Measurements from ENCODE around the gene GPC6.

GPC6 gene

DNA sequence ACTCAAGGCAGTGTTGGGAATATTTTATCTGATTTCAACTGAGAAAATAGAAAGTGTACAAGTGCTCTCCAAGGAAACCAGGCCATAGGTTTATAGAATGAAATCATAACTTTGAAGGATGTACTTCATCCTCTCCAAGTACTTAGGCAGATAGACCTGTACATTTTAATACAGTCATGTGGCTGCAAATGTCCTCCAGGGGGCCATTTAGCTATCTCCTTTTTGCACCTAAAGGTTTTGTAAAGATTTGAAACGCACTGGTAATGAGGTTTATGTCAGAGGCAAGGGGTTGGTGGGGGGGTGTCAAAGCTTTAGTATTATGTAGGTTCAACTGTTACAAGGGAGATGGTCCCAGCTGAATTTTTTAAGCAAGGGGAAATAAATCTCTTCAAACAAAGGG is 888.4 kb downstream of the GPC6 start:
- no peak for DNase-seq (ENCODE audit: low read depth)

DNA sequence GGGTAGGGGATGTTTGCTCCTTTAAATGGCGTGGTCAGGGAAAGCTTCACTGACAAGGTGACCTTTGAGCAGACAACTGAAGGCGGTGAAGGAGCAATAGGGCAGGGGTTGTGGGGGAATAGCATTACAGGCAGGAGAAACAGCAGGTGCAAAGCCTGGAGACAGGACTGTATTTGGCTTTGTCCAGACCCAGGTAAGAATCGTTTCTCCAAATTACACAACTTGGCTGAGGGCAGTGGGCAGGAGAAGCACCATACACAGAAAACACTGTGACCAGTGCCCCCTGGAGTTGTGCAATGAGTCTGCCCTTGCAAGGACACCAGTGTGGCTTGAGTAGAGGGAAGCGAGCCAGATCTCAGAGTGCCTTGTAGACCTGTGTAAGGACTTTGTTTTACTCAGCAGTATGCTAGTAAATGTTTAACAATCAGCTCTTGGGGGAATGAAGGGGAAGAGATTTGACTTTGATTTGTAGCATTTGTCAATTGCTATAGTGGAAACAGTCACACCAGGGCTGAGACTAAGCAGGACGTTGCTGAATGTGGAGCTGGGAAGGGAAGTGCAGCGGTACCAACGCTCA is 892.8 kb downstream of the GPC6 start:
- DNase-seq (ENCODE audit: low read depth) = no peak

DNA sequence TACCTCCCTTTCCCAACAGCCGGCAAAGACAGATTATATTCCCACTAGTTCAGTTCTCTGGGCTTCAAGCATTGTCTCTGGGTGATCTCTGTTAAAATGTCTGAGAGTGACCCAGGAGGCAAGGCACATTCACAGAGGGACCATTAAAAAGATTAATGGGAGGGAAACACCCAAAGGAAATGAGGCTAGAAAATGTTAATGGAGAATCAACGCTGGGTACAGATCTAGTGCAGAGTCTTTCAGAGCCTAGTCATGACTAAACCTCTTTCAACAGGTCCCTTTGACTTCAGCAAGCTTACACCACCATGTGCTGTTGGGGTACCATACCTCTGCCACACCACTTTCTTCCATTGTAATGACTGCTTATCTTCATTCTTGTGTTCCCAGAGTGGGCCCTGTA is 894.3 kb downstream of the GPC6 start:
- DNase-seq (ENCODE audit: low read depth) = no peak

DNA sequence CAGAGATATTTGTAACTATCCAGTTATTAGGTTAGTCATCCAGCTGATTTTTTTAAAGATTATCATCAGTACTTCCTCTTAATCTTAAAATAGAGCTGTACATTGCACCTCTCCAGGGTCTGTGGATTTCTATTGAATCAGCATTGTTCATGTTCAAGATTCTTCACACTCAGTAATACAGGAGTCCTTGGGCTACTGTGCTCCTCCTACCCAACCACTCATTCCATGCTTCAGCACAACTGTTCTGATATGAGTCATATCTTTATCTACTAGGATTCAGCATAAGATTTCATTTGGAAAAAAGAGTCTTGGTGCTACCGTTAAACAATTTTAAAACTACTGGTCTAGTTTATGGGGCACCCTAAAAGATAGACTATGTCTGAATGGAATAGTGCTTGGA is 895.1 kb downstream of the GPC6 start:
- DNase-seq (ENCODE audit: low read depth) = no peak

GRCh38 chr13:94122300-94122915 is 895.8 kb downstream of the GPC6 start:
- DNase-seq (ENCODE audit: low read depth) = no peak

DNA sequence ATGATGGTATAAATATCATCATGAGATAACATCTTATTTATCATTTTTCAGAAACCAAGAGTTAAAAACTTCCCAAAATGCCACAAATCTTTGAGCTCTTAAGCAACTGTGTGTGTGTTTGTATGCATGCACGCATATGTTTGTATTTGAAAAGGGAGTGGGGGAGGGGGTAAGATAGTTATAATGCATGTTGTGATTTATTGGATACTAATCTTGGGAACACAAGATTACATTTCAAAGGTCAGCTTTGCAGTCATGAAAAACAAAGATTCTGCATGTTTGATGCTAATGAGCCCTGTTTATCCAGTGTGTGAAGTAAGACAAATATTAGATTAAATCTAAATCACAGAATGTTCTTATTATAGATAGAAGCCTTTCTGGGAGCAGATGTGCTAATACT is 897.0 kb downstream of the GPC6 start:
- DNase-seq (ENCODE audit: low read depth) = no peak

DNA sequence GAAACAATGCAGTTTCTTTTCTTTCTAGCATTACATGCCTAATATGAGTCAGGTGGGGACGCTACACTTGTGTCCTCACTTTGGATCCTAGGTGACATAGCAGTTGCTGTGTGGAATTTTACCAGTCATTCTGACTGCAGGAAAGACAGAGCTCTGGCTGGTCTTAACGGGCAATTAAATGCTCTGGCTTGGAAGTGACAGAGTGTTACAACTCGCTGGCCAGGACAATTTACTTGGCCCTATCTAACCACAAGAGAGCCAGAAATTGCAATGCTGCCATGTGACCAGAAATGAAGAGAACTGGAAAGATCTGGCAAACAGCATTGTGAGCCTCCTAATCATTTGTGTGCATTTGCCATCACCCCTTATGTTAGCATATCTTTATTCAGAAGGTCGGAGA is 901.8 kb downstream of the GPC6 start:
- no peak for DNase-seq (ENCODE audit: low read depth)

- no peak for DNase-seq (ENCODE audit: low read depth)
Observed at GRCh38 chr13:94129490-94129894, 902.9 kb downstream of the GPC6 start.

DNA sequence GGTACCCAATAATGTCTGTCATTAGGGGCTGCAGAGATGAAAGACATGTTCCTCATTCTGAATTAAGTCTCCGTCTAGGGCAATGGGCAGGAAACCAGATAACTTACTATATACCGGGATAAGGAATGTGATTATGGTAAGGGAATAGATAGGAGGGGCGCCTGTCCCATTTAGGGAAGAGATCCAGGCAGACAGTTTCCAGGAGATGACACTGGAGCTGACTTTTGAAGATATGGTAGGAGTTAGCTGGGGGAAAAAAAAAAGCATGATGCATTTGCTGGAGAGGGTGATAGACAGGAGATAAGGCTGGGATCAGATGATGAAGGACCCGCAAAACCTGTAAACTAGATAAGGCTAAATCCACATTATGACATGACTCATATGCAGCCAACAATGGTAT is 912.2 kb downstream of the GPC6 start:
- DNase-seq (ENCODE audit: low read depth) = no peak

GRCh38 chr13:94139393-94139995 is 912.9 kb downstream of the GPC6 start:
- no peak for DNase-seq (ENCODE audit: low read depth)

- no peak for DNase-seq (ENCODE audit: low read depth)
Observed at GRCh38 chr13:94140027-94140426, 913.4 kb downstream of the GPC6 start.

GRCh38 chr13:94140511-94140910 is 913.9 kb downstream of the GPC6 start:
- no peak for DNase-seq (ENCODE audit: low read depth)

DNA sequence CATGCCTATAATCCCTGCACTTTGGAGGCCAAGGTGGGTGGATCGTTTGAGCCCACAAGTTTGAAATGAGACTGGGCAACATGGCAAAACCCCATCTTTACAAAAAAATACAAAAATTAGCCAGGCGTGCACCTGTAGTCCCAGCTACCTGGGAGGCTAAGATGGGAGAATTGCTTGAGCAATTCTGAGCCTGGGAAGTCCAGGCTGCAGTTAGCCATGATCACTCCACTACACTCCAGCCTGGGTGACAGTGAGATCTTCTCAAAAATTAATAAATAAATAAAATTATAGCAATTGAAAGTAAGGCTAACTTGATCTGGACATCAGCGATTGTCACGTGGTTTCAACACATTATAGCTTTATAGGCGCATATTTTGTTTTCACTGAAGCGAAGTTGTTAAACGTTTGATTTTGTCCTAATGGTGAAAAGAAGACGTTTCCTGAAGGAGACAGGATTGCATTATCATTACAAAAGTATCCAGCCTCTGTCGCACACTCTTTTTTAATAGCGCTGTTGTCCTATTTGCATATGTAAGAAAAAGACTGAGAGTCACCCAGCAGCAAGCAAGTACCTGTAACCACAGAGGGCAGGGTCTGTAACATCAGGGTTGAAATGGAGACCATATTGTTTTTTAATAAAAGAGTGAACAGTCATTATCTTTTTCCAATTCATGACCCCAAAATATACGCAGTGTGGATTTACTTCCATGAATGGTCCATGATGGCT is 917.2 kb downstream of the GPC6 start:
- no peak for DNase-seq (ENCODE audit: low read depth)

DNA sequence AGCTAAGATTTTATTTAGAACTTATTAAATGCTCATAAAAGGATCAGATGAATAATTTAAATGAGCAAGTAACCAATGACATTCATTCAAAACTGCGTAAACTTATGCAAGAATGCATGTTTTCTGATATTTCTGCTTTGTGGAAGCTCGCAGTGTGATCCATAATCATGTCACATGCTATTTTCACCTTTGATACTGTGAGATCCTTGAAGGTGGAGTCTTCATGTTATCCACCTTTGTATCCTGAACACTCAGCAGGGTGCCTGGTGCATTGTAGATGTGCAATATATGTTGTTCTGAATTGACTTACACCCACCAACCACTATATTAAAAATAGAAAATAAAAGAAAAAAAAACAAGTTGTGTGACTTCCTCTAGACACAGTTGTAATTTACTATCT is 919.4 kb downstream of the GPC6 start:
- DNase-seq (ENCODE audit: low read depth) = no peak

DNA sequence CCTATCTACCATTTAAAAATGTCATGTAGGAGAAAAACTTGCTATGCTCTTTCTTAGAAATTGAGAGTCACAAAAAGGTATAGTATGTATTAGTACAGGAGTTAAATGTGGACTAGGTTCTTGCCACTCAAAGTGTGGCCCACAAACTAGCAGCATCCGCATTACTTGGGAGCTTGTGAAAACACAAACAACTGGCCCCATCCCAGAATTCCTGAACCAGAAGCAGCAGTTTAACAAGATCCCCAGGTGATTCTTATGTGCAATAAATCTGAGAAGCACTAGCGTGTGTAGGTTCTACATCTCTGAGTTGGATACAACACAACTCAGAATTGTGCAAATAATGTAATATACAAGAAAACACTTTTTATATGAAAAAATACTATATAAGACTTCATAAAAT is 927.0 kb downstream of the GPC6 start:
- DNase-seq (ENCODE audit: low read depth) = no peak

- DNase-seq (ENCODE audit: low read depth) = no peak
Observed at GRCh38 chr13:94154367-94154766, 927.8 kb downstream of the GPC6 start.

- DNase-seq (ENCODE audit: low read depth) = no peak
Observed at GRCh38 chr13:94157705-94158218, 931.2 kb downstream of the GPC6 start.

- DNase-seq (ENCODE audit: low read depth) = no peak
Observed at GRCh38 chr13:94160875-94161274, 934.3 kb downstream of the GPC6 start.

GRCh38 chr13:94162289-94162688 is 935.7 kb downstream of the GPC6 start:
- no peak for DNase-seq (ENCODE audit: low read depth)

DNA sequence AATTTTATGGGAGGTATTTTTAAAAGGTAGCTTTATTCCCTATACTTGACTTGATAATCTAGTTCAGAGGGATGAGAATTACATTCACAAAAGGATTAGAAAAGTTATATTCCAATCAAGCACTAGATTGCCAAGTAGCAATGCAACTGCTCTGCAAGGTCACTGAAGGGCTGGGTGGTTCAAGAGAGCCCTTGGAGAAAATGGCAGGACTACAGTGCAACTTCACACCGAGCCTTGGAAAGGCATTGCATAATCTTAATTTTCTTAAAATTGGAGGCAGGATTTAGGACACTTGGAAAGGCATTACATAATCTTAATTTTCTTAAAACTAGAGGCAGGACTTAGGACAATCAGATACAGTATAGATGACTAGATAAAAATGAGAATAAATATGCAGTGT is 936.9 kb downstream of the GPC6 start:
- no peak for DNase-seq (ENCODE audit: low read depth)

DNA sequence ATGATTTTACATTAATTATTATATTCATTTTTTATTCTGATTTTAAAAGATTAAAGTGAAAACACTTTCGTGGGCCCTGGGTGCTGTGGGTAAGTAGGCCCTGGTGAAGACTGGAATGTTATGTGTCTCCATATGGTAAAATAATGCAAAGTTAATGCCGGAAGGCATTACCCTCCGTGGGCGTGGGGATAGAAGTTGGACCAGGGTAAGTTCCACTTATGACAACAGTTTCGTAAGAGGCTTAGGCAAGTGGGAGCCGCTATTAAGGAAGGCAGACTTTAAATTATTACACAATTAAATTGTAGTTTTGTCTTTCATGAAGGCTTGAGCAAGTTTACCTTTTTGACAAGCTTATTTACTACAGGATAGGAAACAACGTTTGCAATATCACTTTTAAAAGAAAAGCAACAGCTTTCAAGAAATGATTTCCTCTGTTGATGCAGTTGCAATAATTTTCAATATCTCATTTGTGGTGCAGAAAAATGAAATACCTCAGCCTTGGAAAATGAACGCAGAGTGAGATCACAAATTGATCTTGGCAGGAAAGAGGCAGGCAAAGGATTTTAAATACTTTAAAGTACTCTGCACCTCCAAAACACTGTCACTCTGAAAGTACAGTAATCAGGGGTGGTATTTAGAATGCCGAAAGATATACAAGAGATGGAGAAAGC is 942.3 kb downstream of the GPC6 start:
- no peak for DNase-seq (ENCODE audit: low read depth)

DNA sequence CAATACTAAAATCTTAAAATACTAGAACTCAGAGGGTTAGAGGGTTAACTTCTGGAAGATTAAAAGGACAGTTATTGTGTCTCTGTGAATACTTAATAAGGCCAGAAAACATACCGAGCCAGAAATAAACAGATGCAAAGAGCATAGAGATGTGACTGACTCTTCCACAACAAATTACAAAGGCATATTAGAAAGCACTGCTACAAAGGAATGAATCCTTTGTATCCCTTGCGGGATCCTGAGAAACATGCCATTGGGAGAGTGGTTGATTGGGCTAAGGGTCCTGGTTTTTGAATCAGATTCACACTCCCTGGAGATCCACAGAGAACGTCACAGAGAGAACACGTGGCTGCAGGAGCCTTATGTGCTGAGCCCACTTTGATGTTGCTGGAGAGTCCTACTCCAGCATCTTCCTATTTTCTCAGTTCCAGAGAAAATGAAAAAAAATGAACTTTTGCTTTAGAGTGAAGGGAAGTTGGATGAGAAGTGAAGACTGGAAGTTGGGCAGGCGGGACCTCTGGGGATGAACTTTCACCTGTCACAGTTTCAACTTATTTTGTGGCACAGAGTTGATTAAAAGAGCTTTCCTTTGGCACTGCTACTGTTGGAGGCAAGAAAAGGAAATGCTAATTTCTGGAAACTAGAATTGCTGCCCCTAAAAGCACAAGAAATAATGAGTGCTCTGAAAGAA is 943.0 kb downstream of the GPC6 start:
- no peak for DNase-seq (ENCODE audit: low read depth)

Data from stimulated activated CD4-positive, alpha-beta T cell treated with anti-CD3 and anti-CD28 coated beads, Interleukin-2, amount 100 ng/mL, for 4 hours (primary cell).